Duodenal mucosa (tissue), 2 donors: Measurements from ENCODE around the gene ZNF618.

ENCODE experiments used
- H3K27ac ChIP-seq: one replicate; pipeline ENCODE4 v1.7.0; 2013; ENCODE audit warnings: low read depth, low read length
- H3K27me3 ChIP-seq, 2 donors: one replicate each; pipeline ENCODE4 v1.7.0; 2013; ENCODE audit warnings: low read length in 2 of 2, control low read depth in 1 of 2; ENCODE audit not compliant: insufficient read depth in 2 of 2, control insufficient read depth in 1 of 2
- H3K36me3 ChIP-seq, 2 donors: one replicate each; pipeline ENCODE4 v1.7.0; 2013; ENCODE audit warnings: low read length in 2 of 2, control low read depth in 1 of 2; ENCODE audit not compliant: insufficient read depth in 2 of 2, control insufficient read depth in 1 of 2
- H3K4me1 ChIP-seq, 2 donors: one replicate each; pipeline ENCODE4 v1.7.0; 2013; ENCODE audit warnings: low read length in 2 of 2, control low read depth in 1 of 2; ENCODE audit not compliant: insufficient read depth in 2 of 2, control insufficient read depth in 1 of 2
- H3K4me3 ChIP-seq, 2 donors: one replicate each; pipeline ENCODE4 v1.7.0; 2013; ENCODE audit warnings: low read length in 2 of 2, low read depth in 1 of 2
- H3K9ac ChIP-seq, 2 donors: one replicate each; pipeline ENCODE4 v1.7.0; 2013; ENCODE audit warnings: low read length in 2 of 2, low read depth in 1 of 2
- H3K9me3 ChIP-seq, 2 donors: one replicate each; pipeline ENCODE4 v1.7.0; 2013; ENCODE audit warnings: low read length in 2 of 2, control low read depth in 1 of 2; ENCODE audit not compliant: control insufficient read depth in 1 of 2

ZNF618 gene

GRCh38 chr9:113892861-113893491 lies 16.9 kb downstream of the ZNF618 start:
- H3K27ac ChIP-seq = no peak overlapping the region
- H3K4me1 ChIP-seq = peaks cover 0 to 5% of the 10 kb centered on the region in 2 donors
- no peaks in the 10 kb centered on the region for H3K27me3 ChIP-seq
- no peak overlapping the region for H3K9ac ChIP-seq
- no peaks in the 10 kb centered on the region for H3K36me3 ChIP-seq
- H3K9me3 ChIP-seq = peaks cover 0 to 5% of the 10 kb centered on the region in 2 donors
- no peak overlapping the region for H3K4me3 ChIP-seq

- H3K27me3 ChIP-seq = no peaks in the 10 kb centered on the region
- no peak overlapping the region for H3K27ac ChIP-seq
- peaks cover 0 to 5% of the 10 kb centered on the region in 2 donors for H3K9me3 ChIP-seq
- H3K9ac ChIP-seq = no peak overlapping the region
- no peaks in the 10 kb centered on the region for H3K36me3 ChIP-seq
- H3K4me3 ChIP-seq = no peak overlapping the region
- H3K4me1 ChIP-seq = peaks cover 0 to 5% of the 10 kb centered on the region in 2 donors
These were observed 18.1 kb downstream of the ZNF618 start for GRCh38 chr9:113894166-113894565.

GRCh38 chr9:113895526-113895925 lies 19.4 kb downstream of the ZNF618 start:
- Histone ChIP-seq H3K27ac (no peak overlapping the region), H3K9me3 (peaks cover 0 to 2% of the 10 kb centered on the region in 2 donors), H3K4me1 (peaks cover 0 to 5% of the 10 kb centered on the region in 2 donors), H3K36me3 (no peaks in the 10 kb centered on the region), H3K4me3 (no peak overlapping the region), H3K9ac (no peak overlapping the region), H3K27me3 (no peaks in the 10 kb centered on the region)

- Histone ChIP-seq H3K4me1 (peaks cover 0 to 5% of the 10 kb centered on the region in 2 donors), H3K36me3 (no peaks in the 10 kb centered on the region), H3K27me3 (no peaks in the 10 kb centered on the region), H3K27ac (no peak overlapping the region), H3K9me3 (no peaks in the 10 kb centered on the region), H3K9ac (no peak overlapping the region), H3K4me3 (no peak overlapping the region)
These were observed 20.6 kb downstream of the ZNF618 start for GRCh38 chr9:113896713-113897112.

GRCh38 chr9:113898151-113898550 lies 22.0 kb downstream of the ZNF618 start:
- no peaks in the 10 kb centered on the region for H3K9me3 ChIP-seq
- no peak overlapping the region for H3K27ac ChIP-seq
- no peaks in the 10 kb centered on the region for H3K27me3 ChIP-seq
- H3K4me1 ChIP-seq = no peaks in the 10 kb centered on the region
- H3K4me3 ChIP-seq = no peak overlapping the region
- H3K9ac ChIP-seq = no peak overlapping the region
- no peaks in the 10 kb centered on the region for H3K36me3 ChIP-seq

GRCh38 chr9:113898596-113898995 lies 22.5 kb downstream of the ZNF618 start:
- Histone ChIP-seq H3K4me3 (no peak overlapping the region), H3K4me1 (no peaks in the 10 kb centered on the region), H3K9me3 (peaks cover 0 to 4% of the 10 kb centered on the region in 2 donors), H3K27me3 (no peaks in the 10 kb centered on the region), H3K27ac (no peak overlapping the region), H3K36me3 (no peaks in the 10 kb centered on the region), H3K9ac (no peak overlapping the region)

GRCh38 chr9:113899205-113899604 lies 23.1 kb downstream of the ZNF618 start:
- Histone ChIP-seq H3K4me1 (no peaks in the 10 kb centered on the region), H3K36me3 (no peaks in the 10 kb centered on the region), H3K27me3 (no peaks in the 10 kb centered on the region), H3K27ac (no peak overlapping the region), H3K4me3 (no peak overlapping the region), H3K9ac (no peak overlapping the region), H3K9me3 (peaks cover 0 to 6% of the 10 kb centered on the region in 2 donors)

- Histone ChIP-seq H3K27ac (no peak overlapping the region), H3K9ac (no peak overlapping the region), H3K9me3 (peaks cover 0 to 6% of the 10 kb centered on the region in 2 donors), H3K36me3 (no peaks in the 10 kb centered on the region), H3K4me1 (no peaks in the 10 kb centered on the region), H3K4me3 (no peak overlapping the region), H3K27me3 (no peaks in the 10 kb centered on the region)
These were observed 25.1 kb downstream of the ZNF618 start for GRCh38 chr9:113901221-113901688.

GRCh38 chr9:113903514-113904077 lies 27.5 kb downstream of the ZNF618 start:
- Histone ChIP-seq H3K27ac (no peak overlapping the region), H3K4me3 (no peak overlapping the region), H3K9ac (no peak overlapping the region), H3K9me3 (peaks cover 0 to 6% of the 10 kb centered on the region in 2 donors), H3K36me3 (no peaks in the 10 kb centered on the region), H3K27me3 (no peaks in the 10 kb centered on the region), H3K4me1 (no peaks in the 10 kb centered on the region)

- no peak overlapping the region for H3K27ac ChIP-seq
- no peak overlapping the region for H3K9ac ChIP-seq
- H3K9me3 ChIP-seq = peaks cover 0 to 6% of the 10 kb centered on the region in 2 donors
- H3K4me3 ChIP-seq = no peak overlapping the region
- no peaks in the 10 kb centered on the region for H3K36me3 ChIP-seq
- no peaks in the 10 kb centered on the region for H3K27me3 ChIP-seq
- no peaks in the 10 kb centered on the region for H3K4me1 ChIP-seq
These were observed 30.5 kb downstream of the ZNF618 start for GRCh38 chr9:113906411-113907110.
